HG03045 (cell line): ENCODE measurements around the gene DTNB.
"Not testable (repeated sequence)": the region's sequence is repeated elsewhere in the genome, so short reads cannot be mapped to it uniquely, and the experiment has no call there.

Source experiments
- ATAC-seq: cut with Tn5 transposase; IDR thresholded peaks from one replicate; pipeline ENCODE4 v1.9.1; 2021; ENCODE audit warnings: mild to moderate bottlenecking, moderate library complexity; ENCODE audit not compliant: unreplicated experiment

Gene DTNB

DNA sequence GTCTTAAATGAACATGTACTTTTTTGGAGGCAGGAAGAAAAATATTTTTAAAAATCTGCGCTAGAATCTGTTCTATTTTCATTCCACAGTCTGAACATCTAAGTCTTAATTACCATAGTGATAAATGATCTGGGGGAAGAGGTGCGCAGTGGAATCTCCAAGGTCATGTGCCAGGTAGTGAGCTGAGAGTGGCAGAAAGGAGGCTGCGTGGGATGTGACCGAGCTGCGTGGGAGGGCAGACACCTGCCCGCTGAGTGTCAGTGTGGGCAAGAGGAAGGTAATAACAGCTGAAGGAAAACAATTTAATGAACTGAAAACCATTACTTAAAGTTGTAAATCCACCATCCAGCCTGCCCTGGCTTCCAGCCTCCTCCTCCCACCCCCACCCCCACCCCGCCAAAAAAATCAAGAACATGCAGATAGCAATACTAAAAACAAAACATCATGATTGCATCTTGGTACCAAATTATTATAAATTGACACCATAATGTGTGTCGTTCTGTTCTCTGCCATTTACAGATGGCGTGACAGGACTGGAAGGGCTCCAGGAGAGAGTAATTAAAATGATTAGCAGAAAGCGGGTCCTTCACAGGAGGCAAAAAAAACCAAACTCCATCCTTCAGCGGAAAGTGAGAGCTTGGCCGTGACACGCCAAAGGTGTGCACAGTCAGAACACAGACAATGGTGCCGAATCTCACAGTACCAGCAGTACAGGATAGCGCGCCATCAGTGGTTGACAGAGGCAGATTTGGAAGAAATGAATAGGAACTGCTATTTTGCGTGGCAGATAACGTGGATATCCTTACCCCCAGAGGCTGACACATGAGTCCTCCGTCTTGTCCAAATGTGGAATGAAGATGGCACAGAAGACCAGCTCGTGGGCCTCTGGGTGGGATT is 11.4 kb upstream of the DTNB start:
- no peak for ATAC-seq

GRCh38 chr2:25682082-25682481 is 8.7 kb upstream of the DTNB start:
- ATAC-seq: no peak

DNA sequence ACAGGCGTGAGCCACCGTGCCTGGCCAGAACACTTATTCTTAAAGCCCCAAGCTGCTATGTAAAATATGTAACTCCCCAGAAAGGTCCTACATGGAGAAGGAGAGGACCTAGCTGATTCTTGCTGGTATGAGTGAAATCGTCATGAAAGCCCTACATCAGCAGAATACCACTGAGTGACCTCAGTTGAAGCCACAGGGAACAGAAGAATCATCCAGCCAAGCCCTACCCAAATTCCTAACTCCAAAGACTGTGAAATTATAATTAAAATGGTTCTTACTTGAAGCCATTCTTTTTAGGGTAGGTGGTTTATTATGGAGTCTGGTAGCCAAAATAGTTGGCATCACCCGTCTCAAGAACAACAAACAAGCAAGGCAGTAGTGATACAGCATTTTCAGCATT is 4.5 kb upstream of the DTNB start:
- ATAC-seq: no peak

DNA sequence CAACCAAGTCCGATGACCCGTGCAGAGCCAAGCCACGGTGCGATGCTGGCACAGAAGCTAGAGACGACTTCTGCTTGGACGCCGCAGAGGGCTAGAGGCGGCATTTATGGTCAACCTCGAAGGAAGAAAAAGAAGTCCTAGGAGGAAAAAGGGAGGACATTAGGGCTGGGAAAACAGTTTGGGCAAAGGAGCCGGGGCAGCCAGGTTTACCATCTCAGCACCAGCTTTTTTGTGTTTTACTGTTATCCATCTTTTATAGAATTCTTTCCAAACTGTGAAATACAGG is 643 bp upstream of the DTNB start:
- no peak for ATAC-seq

GRCh38 chr2:25672494-25673299 is 680 bp downstream of the DTNB start:
- ATAC-seq: peak; percentile 57

DNA sequence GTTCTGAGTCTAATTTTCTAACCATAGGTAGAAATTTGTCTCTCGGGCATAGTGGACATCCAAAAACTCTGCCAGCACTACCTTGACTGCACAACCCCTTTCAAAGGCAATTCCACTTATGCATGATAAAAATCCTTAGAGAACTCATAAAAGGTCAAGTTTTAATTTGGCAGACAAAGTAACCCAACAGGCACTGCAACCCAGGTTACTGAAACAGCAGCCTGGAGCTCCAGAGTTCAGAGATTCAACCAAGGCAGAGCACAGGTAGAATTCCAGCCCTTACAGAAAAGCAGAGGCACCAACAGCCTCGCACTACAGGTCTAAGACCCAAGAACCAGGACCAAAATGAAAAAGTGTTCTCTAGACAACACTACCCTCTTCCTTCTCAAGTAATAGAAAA is 1.8 kb downstream of the DTNB start:
- ATAC-seq: no peak

DNA sequence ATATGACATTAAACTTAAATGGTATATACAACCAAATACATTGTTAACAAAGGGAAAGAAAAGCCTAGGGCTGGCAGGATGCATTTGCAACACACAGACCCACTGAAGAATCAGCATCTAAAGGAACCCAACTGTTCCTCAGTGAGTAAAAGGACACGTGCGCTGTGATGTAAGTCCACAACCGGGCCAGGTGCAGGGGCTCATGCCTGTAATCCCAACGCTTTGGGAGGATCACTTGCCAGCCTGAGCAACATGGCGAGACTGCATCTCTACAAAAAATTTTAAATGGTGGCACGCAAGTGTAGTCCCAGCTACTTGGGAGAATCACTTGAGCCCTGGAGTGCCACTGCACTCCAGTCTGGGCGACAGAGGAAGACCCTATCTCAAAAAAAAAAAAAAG is 3.9 kb downstream of the DTNB start:
- no peak for ATAC-seq

DNA sequence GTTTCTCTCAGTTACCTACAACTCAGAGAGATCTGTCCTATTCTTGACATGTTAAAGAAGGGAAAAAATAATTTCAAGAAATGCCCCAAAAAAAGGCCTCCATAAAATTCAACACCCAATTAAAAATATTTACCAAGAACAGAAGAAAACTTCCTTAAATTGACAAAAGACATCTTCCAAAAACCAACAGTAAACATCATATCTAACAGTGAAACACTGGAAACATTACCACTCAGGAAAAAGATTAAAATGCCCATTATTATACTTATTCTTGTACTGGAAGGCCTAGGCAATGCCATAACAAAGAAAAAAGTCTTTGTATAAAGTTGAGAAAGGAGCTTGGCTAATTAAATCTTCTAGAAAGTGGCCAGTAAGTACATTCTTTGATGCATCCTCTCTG is 7.2 kb downstream of the DTNB start:
- ATAC-seq: no peak

DNA sequence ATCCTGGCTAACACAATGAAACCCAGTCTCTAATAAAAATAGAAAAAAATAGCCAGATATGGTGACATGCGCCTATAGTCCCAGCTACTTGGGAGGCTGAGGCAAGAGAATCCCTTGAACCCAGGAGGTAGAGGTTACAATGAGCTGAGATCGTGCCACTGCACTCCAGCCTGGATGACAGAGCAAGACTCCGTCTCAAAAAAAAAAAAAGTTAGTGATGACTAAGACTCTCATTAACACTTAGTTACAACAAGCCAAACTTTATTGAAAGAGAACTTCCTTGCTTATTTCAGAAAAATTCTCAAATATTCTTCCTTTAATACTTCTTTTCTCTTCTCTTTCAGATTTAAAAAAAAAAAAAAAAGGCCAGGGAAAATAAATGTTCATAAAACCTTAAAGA is 7.9 kb downstream of the DTNB start:
- not testable (repeated sequence) for ATAC-seq

- ATAC-seq: no peak
Measured at GRCh38 chr2:25664965-25665307, 8.4 kb downstream of the DTNB start.

- ATAC-seq: no peak
Measured at GRCh38 chr2:25664183-25664964, 9.0 kb downstream of the DTNB start.

GRCh38 chr2:25655316-25655715 is 18.1 kb downstream of the DTNB start:
- ATAC-seq: no peak

- ATAC-seq: no peak
Measured at GRCh38 chr2:25654801-25655200, 18.6 kb downstream of the DTNB start.

GRCh38 chr2:25651782-25652455 is 21.5 kb downstream of the DTNB start:
- no peak for ATAC-seq

DNA sequence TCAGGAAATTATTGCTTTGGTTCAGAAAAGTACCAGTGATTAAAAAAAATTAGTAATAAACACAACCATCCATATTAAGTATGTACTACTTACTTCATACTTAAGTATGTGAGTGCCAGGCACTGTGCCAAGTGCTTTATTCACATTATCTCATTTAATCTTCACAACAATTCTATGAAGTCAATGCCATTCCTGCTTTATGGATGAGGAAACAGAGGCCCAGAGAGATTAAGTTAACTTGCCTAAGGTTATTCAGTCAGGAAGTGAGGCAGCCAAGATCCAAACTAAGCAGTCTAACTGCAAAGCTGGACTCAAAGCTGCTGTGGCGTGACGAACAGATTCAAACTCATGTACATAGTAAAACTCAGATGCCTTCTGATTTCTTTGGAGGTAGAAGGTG is 22.3 kb downstream of the DTNB start:
- no peak for ATAC-seq

GRCh38 chr2:25650256-25650655 is 23.1 kb downstream of the DTNB start:
- ATAC-seq: no peak

GRCh38 chr2:25649786-25650185 is 23.6 kb downstream of the DTNB start:
- ATAC-seq: no peak

- ATAC-seq: no peak
Measured at GRCh38 chr2:25642298-25642697, 31.1 kb downstream of the DTNB start.

GRCh38 chr2:25639696-25640095 is 33.7 kb downstream of the DTNB start:
- no peak for ATAC-seq

DNA sequence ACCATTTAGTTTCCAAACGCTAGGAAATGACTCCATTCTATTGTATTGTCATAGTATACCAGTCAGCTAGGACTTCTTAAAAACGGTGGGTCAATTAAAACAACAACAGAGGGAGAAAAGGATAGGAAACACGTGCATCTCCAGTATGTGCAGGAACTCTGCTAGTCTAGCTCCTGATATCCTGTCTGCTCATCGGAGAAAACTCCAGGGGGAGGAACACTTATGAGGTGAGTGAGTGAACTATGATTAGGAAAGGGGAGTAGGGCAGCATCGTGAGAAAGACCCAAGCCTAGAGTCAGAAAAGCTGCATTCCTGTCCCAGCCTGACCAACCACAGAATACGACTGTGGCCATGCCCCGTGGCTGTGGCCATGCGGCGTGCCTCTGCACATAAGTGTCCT is 34.2 kb downstream of the DTNB start:
- no peak for ATAC-seq

- no peak for ATAC-seq
Measured at GRCh38 chr2:25635797-25636196, 37.6 kb downstream of the DTNB start.
